WTC11 (cell line): Measurements from ENCODE around the gene GJB5.

Experiments used
- NFYB ChIP-seq: sonication (generic); formaldehyde crosslinking; conservative IDR thresholded peaks from 2 replicates; pipeline ENCODE4 v1.8.0; 2022; ENCODE audit warnings: low read depth, missing genetic modification reagents
- NR1H2 ChIP-seq: sonication (generic); formaldehyde crosslinking; IDR thresholded peaks from 2 replicates; pipeline ENCODE4 v1.9.0; 2021; ENCODE audit warnings: mild to moderate bottlenecking, moderate library complexity, missing genetic modification reagents
- SMAD4 ChIP-seq: sonication (generic); formaldehyde crosslinking; IDR thresholded peaks from 2 replicates; pipeline ENCODE4 v1.8.0; 2022; ENCODE audit warnings: mild to moderate bottlenecking, missing genetic modification reagents
- TF ChIP-seq, protein P1 (sequence below): sonication (generic); formaldehyde crosslinking; IDR thresholded peaks from 2 replicates; pipeline ENCODE4 v1.8.0; 2022; ENCODE audit warnings: mild to moderate bottlenecking, missing genetic modification reagents
- TF ChIP-seq, protein P2 (sequence below): sonication (generic); formaldehyde crosslinking; conservative IDR thresholded peaks from 2 replicates; pipeline ENCODE4 v1.8.1; 2022; ENCODE audit warnings: mild to moderate bottlenecking, missing genetic modification reagents

DNA sequence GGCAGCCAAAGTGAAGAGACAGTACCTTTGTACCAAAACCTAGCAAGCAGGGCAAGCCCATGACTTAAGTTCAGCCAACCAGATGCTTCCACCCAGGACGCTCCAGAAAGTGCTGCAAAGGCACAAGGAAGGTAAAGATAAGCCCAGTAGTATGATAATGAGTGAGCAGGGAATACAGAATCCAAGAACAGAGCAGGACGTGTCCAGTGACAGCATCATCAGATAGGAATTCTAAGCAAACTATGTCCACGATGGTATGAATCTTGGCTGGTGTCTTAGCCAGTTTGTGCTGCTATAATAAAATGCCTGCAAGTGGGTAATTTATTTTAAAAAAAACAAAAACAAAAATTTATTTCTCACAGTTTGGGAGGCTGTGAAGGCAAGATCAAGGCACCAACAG is 51.5 kb downstream of the GJB5 start:
- TF ChIP-seq, protein P1, sequence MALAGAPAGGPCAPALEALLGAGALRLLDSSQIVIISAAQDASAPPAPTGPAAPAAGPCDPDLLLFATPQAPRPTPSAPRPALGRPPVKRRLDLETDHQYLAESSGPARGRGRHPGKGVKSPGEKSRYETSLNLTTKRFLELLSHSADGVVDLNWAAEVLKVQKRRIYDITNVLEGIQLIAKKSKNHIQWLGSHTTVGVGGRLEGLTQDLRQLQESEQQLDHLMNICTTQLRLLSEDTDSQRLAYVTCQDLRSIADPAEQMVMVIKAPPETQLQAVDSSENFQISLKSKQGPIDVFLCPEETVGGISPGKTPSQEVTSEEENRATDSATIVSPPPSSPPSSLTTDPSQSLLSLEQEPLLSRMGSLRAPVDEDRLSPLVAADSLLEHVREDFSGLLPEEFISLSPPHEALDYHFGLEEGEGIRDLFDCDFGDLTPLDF (CRISPR knock-in tag) = no peak
- TF ChIP-seq SMAD4 (CRISPR knock-in tag) (no peak), NFYB (no peak), NR1H2 (CRISPR knock-in tag) (no peak)
- TF ChIP-seq, protein P2, sequence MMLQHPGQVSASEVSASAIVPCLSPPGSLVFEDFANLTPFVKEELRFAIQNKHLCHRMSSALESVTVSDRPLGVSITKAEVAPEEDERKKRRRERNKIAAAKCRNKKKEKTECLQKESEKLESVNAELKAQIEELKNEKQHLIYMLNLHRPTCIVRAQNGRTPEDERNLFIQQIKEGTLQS (CRISPR knock-in tag) = no peak
